Activated CD4-positive, alpha-beta T cell treated with anti-CD3 and anti-CD28 coated beads for 4 hours (primary cell): Measurements from ENCODE around the gene LIM2.

Experiments used
- DNase-seq, 2 donors: peaks; one replicate each; pipeline ENCODE4 v3.0.0-alpha.2; 2020

LIM2 gene

GRCh38 chr19:51365211-51365964 is 22.4 kb downstream of the LIM2 start:
- no peak for DNase-seq

DNA sequence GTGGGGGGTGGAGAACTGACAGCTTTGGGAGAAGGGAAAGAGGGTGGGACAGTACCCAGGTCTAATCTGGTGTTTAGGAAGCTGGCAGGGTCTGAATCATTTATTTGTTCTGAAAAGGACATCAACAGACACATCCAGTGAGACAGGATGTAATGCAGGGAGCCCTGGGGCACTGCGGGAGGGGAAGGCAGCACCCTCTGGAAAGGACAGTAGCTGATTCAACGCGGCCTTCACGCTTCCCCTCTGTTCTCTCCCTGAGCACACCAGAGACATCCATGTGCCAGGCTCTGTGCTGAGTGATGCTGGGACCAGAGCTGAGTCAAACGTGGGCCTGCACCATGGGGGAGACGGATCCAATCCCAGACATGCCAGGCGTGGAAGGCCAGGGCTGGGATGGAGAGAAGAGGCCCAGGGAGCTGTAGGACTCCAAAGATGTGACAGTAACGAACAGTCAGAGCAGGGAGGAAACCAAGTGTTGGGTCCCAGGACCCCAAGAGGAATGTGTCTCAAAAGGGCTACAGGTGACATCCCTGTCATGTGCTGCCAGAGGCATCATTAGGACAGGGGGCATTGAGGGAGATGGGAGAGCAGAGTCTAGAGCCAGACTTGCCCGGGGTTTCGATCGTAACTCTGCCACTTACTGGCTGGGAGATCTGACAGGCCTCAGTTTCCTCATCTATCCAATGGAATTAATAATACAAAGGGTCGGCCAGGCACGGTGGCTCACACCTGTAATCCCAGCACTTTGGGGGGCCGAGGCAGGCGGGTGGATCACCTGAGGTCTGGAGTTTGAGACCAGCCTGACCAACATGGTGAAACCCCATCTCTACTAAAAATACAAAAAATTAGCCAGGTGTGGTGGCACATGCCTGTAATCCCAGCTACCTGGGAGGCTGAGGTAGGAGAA is 23.3 kb downstream of the LIM2 start:
- no peak for DNase-seq

DNA sequence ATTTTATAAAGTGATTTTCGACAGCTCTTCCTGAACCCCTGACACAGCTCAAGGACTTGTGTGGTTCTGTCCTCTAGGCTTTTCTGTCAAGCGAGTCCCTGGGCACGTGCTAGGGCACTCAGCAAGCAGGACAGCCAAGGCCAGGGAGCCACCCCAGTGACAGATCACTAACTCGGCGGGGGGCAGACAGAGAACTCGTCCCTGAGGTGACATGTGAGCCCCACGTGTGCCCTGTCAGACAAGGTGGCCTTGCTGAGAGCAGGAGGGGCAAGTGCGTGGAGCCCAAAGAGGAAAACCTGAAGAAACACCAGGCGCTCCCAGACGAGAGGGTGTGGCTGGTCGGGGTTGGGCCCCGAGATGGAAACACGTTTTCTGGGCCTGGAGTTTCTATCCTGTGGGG is 26.5 kb downstream of the LIM2 start:
- DNase-seq: no peak

- no peak for DNase-seq
Observed at GRCh38 chr19:51359294-51359693, 28.5 kb downstream of the LIM2 start.

- DNase-seq: no peak
Observed at GRCh38 chr19:51357952-51358351, 29.8 kb downstream of the LIM2 start.

- no peak for DNase-seq
Observed at GRCh38 chr19:51356159-51356801, 31.5 kb downstream of the LIM2 start.

GRCh38 chr19:51354742-51355148 is 33.0 kb downstream of the LIM2 start:
- no peak for DNase-seq

GRCh38 chr19:51354103-51354741 is 33.6 kb downstream of the LIM2 start:
- no peak for DNase-seq

- no peak for DNase-seq
Observed at GRCh38 chr19:51352783-51353360, 34.9 kb downstream of the LIM2 start.

- no peak for DNase-seq
Observed at GRCh38 chr19:51351266-51351990, 36.3 kb downstream of the LIM2 start.

DNA sequence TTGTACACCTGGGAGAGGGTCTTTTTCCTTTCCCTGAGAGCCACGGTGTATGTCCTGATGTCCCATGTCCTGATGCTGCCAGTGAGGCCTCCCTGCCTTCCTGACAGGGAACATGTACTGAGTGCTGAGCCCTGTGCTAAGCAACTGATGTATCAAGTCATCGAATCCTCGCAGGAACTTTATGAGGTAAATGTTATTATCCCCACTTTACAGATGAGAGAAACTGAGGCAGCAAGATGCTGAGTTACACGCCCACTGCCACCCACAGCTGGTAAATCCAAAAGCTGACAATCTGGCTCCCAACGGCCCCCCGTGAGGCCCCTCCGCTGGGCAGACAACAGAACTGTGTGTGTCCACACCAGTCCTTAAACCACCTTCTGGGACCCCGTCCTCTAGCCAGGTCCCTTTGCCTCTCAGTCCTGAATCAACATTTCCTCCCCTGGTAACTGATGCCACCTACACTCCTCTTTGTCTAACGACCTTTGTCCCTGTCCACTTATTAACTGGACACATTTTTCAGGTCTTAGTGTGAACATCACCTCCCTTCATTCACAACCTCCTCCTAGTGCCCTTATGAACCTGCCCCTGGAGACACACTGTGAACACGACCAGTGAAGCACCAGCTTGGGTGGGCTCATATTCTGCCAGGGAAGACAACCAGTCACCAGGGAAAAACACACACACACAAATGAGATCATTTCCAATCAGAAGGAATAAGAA is 40.4 kb downstream of the LIM2 start:
- DNase-seq: no peak

GRCh38 chr19:51346742-51347141 is 41.0 kb downstream of the LIM2 start:
- no peak for DNase-seq

- no peak for DNase-seq
Observed at GRCh38 chr19:51345076-51345620, 42.6 kb downstream of the LIM2 start.

DNA sequence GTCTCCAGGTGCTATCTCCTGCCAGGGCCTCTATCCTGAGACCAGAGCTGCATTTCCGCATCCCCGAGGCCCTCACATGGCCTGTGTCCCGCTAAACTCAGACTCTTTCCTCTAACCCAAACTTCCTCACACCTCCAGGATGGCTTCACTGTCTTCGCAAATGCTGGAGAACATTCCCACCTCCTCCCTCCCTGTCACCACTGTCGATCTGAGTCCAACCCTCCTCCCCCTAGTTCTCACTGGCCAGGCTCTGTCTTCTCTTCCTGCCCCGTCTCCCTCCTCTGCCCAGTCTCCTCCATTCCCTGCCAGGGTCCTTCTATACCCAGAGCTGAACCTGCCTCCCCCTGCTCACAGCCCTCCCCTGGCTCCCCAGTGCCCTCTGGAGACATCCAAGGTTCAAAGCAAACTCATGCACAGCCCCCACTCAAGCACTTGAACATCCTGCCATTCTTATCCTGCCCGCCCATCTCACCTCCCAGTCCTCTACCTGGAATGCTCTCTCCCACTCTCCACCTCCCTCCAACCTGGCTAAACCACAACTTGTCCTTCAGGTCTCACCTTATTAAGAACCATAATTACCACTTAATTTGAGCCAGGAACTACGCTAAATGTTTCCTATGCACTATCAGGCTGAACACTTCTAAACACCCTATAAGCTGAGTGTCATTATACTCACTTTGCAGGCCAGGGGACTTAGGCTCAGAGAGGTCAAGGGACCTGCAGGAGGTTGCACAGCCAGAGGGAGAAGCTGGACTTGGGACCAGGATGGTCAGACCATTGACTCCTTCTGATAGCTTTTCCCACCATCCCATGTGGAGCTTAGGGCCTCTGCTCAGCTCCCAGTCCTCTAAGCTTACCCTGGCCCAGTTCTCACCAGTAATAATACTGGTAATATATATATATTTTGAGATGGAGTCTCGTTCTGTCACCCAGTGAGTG is 44.9 kb downstream of the LIM2 start:
- DNase-seq: no peak

- no peak for DNase-seq
Observed at GRCh38 chr19:51341976-51342580, 45.7 kb downstream of the LIM2 start, which contains the start of gene VSIG10L. VSIG10L (minus strand) TSS chr19:51342139; CDS start chr19:51342124, 15 bp downstream.

- no peak for DNase-seq
Observed at GRCh38 chr19:51341066-51341465, 46.7 kb downstream of the LIM2 start.

DNA sequence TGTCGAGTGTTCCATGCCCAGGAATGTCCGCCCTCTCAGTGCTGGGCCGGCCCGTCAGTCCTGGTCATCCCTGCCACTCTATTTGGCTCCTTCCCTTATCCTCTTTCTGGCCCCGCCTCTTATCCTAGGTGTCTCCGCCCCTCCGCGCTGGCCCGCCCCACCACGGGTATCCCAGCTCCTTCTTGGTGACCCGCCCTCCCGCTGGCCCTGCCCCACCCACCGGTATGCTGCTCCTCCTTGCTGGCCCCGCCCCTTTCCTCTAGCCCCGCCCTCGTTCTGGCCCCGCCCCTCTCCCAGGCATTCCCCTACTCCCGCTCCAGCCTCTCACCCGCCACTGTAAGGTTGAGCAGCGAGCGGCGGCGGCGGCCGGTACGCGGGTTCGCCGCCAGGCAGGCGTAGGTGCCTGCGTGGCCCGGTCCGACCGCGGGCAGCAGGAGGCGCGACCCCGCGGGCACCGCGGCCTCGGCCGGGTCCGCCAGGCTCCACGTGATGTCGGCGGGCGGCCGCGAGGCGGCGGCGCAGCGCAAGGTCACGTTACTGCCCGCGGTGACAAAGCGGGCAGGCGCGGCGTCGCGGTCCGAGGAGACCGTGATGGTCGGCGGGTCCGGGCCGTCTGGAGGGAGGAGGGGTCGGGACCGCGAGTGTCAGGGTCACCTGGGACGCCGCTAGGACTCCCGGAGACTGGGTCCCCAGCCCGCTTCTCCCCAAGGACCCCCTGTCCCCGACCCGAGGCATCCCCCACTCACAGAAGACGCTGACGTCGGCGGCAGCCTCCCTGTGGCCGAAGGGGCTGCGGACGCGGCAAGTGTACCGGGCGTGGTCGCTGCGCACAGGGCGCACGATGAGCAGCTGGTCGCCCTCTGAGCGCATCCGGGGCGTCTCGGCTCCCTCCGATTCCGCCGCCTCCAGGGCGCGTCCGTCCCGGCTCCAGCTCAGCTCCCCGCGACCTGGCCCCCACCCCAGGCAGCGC is 47.8 kb downstream of the LIM2 start:
- DNase-seq: peak; percentile 89

- DNase-seq: no peak
Observed at GRCh38 chr19:51339313-51339686, 48.5 kb downstream of the LIM2 start.
